Muscle of back (tissue), 11 donors: ENCODE results near the gene FEV. TPM values are rescaled to one million over a fixed set of nuclear protein-coding genes. Genes with fewer than 3 reads are reported as not detected.
"Not testable (repeated sequence)": the region's sequence is repeated elsewhere in the genome, so short reads cannot be mapped to it uniquely, and the experiment has no call there.

Experiments used
- DNase-seq, 3 donors: peaks; one replicate each; pipeline versions ENCODE4 v3.0.0 to v3.0.0-alpha.2; 2013
- polyA plus RNA-seq, 10 donors: library from polyadenylated mRNA; unstranded; fragments of 120-200 nt; gene quantifications; one replicate each; pipeline ENCODE4 v1.2.1, GENCODE V29; 2013; ENCODE audit not compliant: insufficient read length in 10 of 10

FEV gene
- polyA plus RNA-seq, 10 donors: 0.07 to 0.48 (median 0.22) TPM; not detected in 5

DNA sequence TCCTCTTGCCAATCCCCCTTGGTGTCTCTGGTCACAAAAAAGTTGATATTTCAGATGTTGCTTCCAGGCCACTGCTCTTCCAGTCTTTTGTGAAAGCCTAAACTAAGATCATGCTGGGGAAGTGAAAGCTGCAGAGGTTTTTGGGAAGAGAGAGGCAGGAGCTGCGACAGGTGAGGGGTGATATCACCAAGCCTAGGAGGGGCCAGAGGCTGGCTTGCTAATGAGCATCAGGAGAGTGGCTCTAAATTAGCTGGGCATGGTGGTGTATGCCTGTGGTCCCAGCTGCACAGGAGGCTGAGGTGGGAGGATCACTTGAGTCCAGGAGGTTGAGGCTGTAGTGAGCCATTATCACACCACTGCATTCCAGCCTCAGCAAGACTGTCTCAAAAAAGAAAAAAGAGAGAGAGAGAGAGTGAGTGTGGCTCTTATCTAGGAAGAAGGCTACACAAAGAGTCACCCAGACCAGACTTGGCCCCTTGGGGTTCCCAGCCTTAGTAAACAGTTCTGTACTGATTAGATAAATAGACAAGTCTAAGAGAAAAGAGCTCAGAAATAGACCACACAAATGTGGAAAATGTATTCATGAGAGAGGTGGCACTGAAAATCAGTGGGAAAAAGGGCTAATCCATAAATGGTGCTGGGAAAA, 40.1 kb downstream of the FEV start:
- no peak for DNase-seq

- DNase-seq: not testable (repeated sequence)
These were observed 53.2 kb downstream of the FEV start for GRCh38 chr2:218931751-218932150.

Other genes with a start within 250 kb of the FEV start
- gene CYP27A1, start 203.0 kb downstream of the FEV start, polyA plus RNA-seq: 10 to 100 TPM; 10.8 to 22.9 (median 19.0) TPM
- 10 to 100 TPM in 9 of 10 donors, 1 to 10 TPM in 1; 6.1 to 32.1 (median 24.6) TPM for gene PRKAG3, start 153.4 kb downstream of the FEV start, polyA plus RNA-seq
- 1 to 10 TPM in 2 of 10 donors, under 1 TPM in 2, not detected in 6; 0.23 to 5.2 (median 1.5) TPM for gene WNT6, start 125.4 kb downstream of the FEV start, polyA plus RNA-seq
- 1 to 10 TPM in 2 of 10 donors, under 1 TPM in 5, not detected in 3; 0.08 to 4.1 (median 0.27) TPM for gene WNT10A, start 104.3 kb downstream of the FEV start, polyA plus RNA-seq
- under 1 TPM in 2 of 10 donors, not detected in 8; 0.07 to 0.12 TPM for gene CDK5R2, start 25.5 kb downstream of the FEV start, polyA plus RNA-seq
- not detected for gene CRYBA2, start 8.2 kb upstream of the FEV start, polyA plus RNA-seq
- not detected for gene CFAP65, start 56.3 kb upstream of the FEV start, polyA plus RNA-seq
- gene IHH, start 75.7 kb upstream of the FEV start, polyA plus RNA-seq: under 1 TPM in 2 of 10 donors, not detected in 8; 0.13 to 0.16 TPM
- gene NHEJ1, start 175.6 kb upstream of the FEV start, polyA plus RNA-seq: 10 to 100 TPM; 11.6 to 16.2 (median 14.1) TPM
- gene SLC23A3, start 184.8 kb upstream of the FEV start, polyA plus RNA-seq: 1 to 10 TPM in 7 of 10 donors, under 1 TPM in 3; 0.57 to 2.3 (median 1.2) TPM
- 10 to 100 TPM; 28.3 to 37.9 (median 34.8) TPM for gene CNPPD1, start 191.7 kb upstream of the FEV start, polyA plus RNA-seq
- gene RETREG2, start 193.1 kb upstream of the FEV start, polyA plus RNA-seq: 10 to 100 TPM; 38.3 to 56.9 (median 41.7) TPM
- 10 to 100 TPM; 16.3 to 29.9 (median 21.9) TPM for gene ZFAND2B, start 221.6 kb upstream of the FEV start, polyA plus RNA-seq
- gene ABCB6, start 233.8 kb upstream of the FEV start, polyA plus RNA-seq: 10 to 100 TPM; 25.4 to 40.4 (median 32.7) TPM
- 10 to 100 TPM; 27.9 to 37.3 (median 32.6) TPM for gene ATG9A, start 244.5 kb upstream of the FEV start, polyA plus RNA-seq
- gene ANKZF1, start 244.6 kb upstream of the FEV start, polyA plus RNA-seq: 10 to 100 TPM; 14.8 to 36.9 (median 23.2) TPM